Measurements from ENCODE around the gene MTX3. TPM values are rescaled to one million over a fixed set of nuclear protein-coding genes. Genes with fewer than 3 reads are reported as not detected.

MTX3 gene
- total and polyA plus RNA-seq, 2 donors (not counting 3 experiments of a cell fraction or from before 2014, with no cell fraction given): 2.9 to 8.3 TPM

DNA sequence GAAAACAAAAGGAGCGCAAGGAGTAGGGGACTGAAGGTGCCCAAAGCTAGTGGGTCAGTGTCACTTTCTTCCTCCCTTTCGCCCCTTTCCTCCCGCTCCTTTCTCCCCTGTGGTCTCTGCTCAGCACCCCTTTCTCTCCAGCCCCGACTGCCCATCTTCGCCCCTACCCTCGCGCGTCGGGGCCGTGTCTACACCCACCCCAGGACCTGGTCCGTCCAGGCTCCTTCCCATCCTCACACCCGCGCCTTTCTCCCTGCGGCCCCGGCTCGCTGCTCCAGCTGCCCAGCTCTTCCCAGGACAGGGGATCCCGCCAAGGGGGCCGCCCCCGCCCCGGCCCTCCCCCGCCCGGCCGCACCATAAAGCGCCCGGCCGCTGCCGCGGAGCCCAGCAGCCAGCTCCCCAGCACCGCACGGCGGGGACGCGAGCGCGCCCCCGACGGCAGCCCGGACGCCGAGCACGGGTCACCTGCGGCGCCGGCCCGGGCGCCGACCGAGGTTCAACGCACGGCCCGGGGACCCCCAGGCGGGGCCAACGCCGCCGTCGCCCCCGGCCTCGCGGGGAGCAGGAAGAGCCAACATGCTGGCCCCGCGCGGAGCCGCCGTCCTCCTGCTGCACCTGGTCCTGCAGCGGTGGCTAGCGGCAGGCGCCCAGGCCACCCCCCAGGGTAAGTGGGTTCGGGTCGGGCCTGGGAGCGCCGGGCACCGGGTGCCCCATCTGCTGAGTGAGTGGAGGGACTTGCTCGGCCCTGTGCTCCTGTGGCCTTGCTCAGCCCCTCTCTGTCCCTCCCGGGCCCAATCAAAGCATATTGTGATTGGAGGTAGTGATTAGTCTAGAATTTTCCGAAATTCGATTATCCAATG, 44.1 kb upstream of the MTX3 start, which contains the start of gene THBS4:
Gene THBS4, plus strand, starts transcription at position 387 of the 860 bp plus-strand sequence. Its CDS starts 190 bp downstream, at position 577.
- BruUV-seq (replicated peaks): no TSS peak

DNA sequence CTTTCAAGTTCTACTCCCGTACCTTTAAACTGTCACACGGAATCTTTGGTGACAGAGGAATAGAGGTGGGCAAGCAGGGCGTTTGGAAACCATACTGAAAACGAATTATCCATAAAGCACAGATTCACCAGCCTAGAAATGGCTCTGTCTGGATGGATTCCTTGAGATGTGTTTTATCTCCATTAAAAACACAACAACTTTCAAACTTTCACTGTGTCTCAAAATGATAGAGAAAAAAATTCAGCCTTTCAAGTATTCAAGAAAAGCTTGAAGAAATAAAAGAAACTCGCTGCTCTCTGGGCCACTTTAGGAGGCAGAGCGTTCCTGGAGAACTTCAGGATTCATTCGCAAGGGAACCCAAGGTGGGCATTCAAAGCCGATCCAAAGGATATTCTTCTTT, 43.5 kb upstream of the MTX3 start:
- TF ChIP-seq FOS (IDR thresholded peaks at IDR 0.05; ENCODE audit: borderline replicate concordance, insufficient read depth, low read length): no peak
- no peak for TF ChIP-seq MYC (IDR thresholded peaks at IDR 0.05; ENCODE audit: low read depth, low read length)
- TF ChIP-seq, protein P1, sequence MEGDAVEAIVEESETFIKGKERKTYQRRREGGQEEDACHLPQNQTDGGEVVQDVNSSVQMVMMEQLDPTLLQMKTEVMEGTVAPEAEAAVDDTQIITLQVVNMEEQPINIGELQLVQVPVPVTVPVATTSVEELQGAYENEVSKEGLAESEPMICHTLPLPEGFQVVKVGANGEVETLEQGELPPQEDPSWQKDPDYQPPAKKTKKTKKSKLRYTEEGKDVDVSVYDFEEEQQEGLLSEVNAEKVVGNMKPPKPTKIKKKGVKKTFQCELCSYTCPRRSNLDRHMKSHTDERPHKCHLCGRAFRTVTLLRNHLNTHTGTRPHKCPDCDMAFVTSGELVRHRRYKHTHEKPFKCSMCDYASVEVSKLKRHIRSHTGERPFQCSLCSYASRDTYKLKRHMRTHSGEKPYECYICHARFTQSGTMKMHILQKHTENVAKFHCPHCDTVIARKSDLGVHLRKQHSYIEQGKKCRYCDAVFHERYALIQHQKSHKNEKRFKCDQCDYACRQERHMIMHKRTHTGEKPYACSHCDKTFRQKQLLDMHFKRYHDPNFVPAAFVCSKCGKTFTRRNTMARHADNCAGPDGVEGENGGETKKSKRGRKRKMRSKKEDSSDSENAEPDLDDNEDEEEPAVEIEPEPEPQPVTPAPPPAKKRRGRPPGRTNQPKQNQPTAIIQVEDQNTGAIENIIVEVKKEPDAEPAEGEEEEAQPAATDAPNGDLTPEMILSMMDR (IDR thresholded peaks at IDR 0.05; ENCODE audit: extremely low read depth in 1 of 2, insufficient read depth in 1 of 2, low read depth in 1 of 2, low read length in 2 of 2): no peak
- TF ChIP-seq GATA2 (IDR thresholded peaks at IDR 0.05; ENCODE audit: insufficient read depth, insufficient read length, low read depth, low read length): no peak
- TF ChIP-seq POLR2A (IDR thresholded peaks at IDR 0.05; ENCODE audit: low read depth, low read length): no peak
- TF ChIP-seq JUN (IDR thresholded peaks at IDR 0.05; ENCODE audit: borderline replicate concordance, insufficient read depth, insufficient read length, low read depth): no peak
- TF ChIP-seq POLR2AphosphoS5 (IDR thresholded peaks at IDR 0.05; ENCODE audit: insufficient read depth, low read depth, low read length): no peak
- TF ChIP-seq, protein P2, sequence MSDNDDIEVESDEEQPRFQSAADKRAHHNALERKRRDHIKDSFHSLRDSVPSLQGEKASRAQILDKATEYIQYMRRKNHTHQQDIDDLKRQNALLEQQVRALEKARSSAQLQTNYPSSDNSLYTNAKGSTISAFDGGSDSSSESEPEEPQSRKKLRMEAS (IDR thresholded peaks at IDR 0.05; ENCODE audit: insufficient read depth, insufficient read length): no peak
- TF ChIP-seq EZH2 (IDR thresholded peaks at IDR 0.05; ENCODE audit: borderline replicate concordance, low read depth, low read length, severe bottlenecking): no peak
- Histone ChIP-seq H3K79me2 (ENCODE audit: control insufficient read depth, insufficient read depth, low read length) (no peaks in the 10 kb centered on the region), H3K9me1 (replicated peaks; ENCODE audit: control insufficient read depth, extremely low read depth, insufficient read depth, low read length) (no peaks in the 10 kb centered on the region), H3K9ac (replicated peaks; ENCODE audit: extremely low read depth, insufficient read depth, low read length) (no peak overlapping the region), H4K20me1 (replicated peaks; ENCODE audit: control insufficient read depth, extremely low read depth, insufficient read depth, low read length) (no peaks in the 10 kb centered on the region), H3K9me3 (replicated peaks; ENCODE audit: control insufficient read depth, insufficient read depth, low read length) (no peaks in the 10 kb centered on the region), H3K4me3 (replicated peaks in 1 of 3; ENCODE audit: insufficient read depth in 1 of 3, low read depth in 1 of 3, low read length in 3 of 3) (no peak overlapping the region), H2AFZ (ENCODE audit: low read depth, low read length) (no peak overlapping the region), H3K27me3 (ENCODE audit: control insufficient read depth in 2 of 2, insufficient read depth in 2 of 2, low read length in 2 of 2) (peaks cover 36 to 49% of the 10 kb centered on the region in 2 experiments), H3K27ac (ENCODE audit: insufficient read depth, low read depth, low read length) (no peak overlapping the region), H3K4me2 (ENCODE audit: insufficient read depth, low read length) (no peak overlapping the region), H3K36me3 (ENCODE audit: control insufficient read depth in 2 of 2, extremely low read depth in 1 of 2, insufficient read depth in 2 of 2, low read length in 2 of 2) (no peaks in the 10 kb centered on the region), H3K4me1 (ENCODE audit: control insufficient read depth, extremely low read depth, insufficient read depth, low read length) (no peaks in the 10 kb centered on the region)
- CTCF ChIA-PET: interaction anchor here (0.6 to 1.4 kb wide), 2 partner anchors 9 to 29 kb away, joined by 3 to 4 read pairs; no protein-coding TSS in a partner anchor
- POLR2A ChIA-PET: no interaction called here
- DNase-seq (ENCODE audit: low read depth, low spot score) (no peak), FAIRE-seq (no peak)
- no TSS peak for BruUV-seq (replicated peaks)
- intact Hi-C loops (cut with micrococcal nuclease): no loop called here
- dilution Hi-C loops (cut with MboI; ENCODE audit: extremely low pct_ligation_motif_present, low sequenced_read_pairs): no loop called here

More for the DNA sequence above, 44.1 kb upstream of the MTX3 start, which contains the start of gene THBS4:
- Histone ChIP-seq H3K9me3 (replicated peaks; ENCODE audit: control insufficient read depth, insufficient read depth, low read length) (no peaks in the 10 kb centered on the region), H3K79me2 (ENCODE audit: control insufficient read depth, insufficient read depth, low read length) (no peaks in the 10 kb centered on the region), H4K20me1 (replicated peaks; ENCODE audit: control insufficient read depth, extremely low read depth, insufficient read depth, low read length) (no peaks in the 10 kb centered on the region), H3K4me2 (ENCODE audit: insufficient read depth, low read length) (no peak within 1 kb of the TSS), H3K9me1 (replicated peaks; ENCODE audit: control insufficient read depth, extremely low read depth, insufficient read depth, low read length) (no peaks in the 10 kb centered on the region), H2AFZ (ENCODE audit: low read depth, low read length) (no peak within 1 kb of the TSS), H3K27me3 (ENCODE audit: control insufficient read depth in 2 of 2, insufficient read depth in 2 of 2, low read length in 2 of 2) (peaks cover 36 to 49% of the 10 kb centered on the region in 2 experiments), H3K36me3 (ENCODE audit: control insufficient read depth in 2 of 2, extremely low read depth in 1 of 2, insufficient read depth in 2 of 2, low read length in 2 of 2) (no peaks in the 10 kb centered on the region), H3K9ac (replicated peaks; ENCODE audit: extremely low read depth, insufficient read depth, low read length) (no peak within 1 kb of the TSS), H3K4me3 (replicated peaks in 1 of 3; ENCODE audit: insufficient read depth in 1 of 3, low read depth in 1 of 3, low read length in 3 of 3) (no peak within 1 kb of the TSS), H3K4me1 (ENCODE audit: control insufficient read depth, extremely low read depth, insufficient read depth, low read length) (no peaks in the 10 kb centered on the region), H3K27ac (ENCODE audit: insufficient read depth, low read depth, low read length) (no peak within 1 kb of the TSS)
- POLR2A ChIA-PET: no interaction called here
- DNase-seq (ENCODE audit: low read depth, low spot score) (no peak), FAIRE-seq (no peak)
- intact Hi-C loops (cut with micrococcal nuclease): no loop called here
- CTCF ChIA-PET: interaction anchor here (0.6 to 1.4 kb wide), 3 partner anchors 10 to 29 kb away, joined by 3 to 4 read pairs (median 3); no protein-coding TSS in a partner anchor
- TF ChIP-seq JUN (IDR thresholded peaks at IDR 0.05; ENCODE audit: borderline replicate concordance, insufficient read depth, insufficient read length, low read depth) (no peak), EZH2 (IDR thresholded peaks at IDR 0.05; ENCODE audit: borderline replicate concordance, low read depth, low read length, severe bottlenecking) (peak; percentile 91)
- dilution Hi-C loops (cut with MboI; ENCODE audit: extremely low pct_ligation_motif_present, low sequenced_read_pairs): no loop called here
